DLD1 (cell line): Measurements from ENCODE around the gene SERPINE1.

Experiments
- in situ Hi-C: cut with HindIII; loops from 2 replicates; pipeline ENCODE4 v1.10.0; 2017; ENCODE audit warnings: low sequenced_read_pairs

Gene SERPINE1

DNA sequence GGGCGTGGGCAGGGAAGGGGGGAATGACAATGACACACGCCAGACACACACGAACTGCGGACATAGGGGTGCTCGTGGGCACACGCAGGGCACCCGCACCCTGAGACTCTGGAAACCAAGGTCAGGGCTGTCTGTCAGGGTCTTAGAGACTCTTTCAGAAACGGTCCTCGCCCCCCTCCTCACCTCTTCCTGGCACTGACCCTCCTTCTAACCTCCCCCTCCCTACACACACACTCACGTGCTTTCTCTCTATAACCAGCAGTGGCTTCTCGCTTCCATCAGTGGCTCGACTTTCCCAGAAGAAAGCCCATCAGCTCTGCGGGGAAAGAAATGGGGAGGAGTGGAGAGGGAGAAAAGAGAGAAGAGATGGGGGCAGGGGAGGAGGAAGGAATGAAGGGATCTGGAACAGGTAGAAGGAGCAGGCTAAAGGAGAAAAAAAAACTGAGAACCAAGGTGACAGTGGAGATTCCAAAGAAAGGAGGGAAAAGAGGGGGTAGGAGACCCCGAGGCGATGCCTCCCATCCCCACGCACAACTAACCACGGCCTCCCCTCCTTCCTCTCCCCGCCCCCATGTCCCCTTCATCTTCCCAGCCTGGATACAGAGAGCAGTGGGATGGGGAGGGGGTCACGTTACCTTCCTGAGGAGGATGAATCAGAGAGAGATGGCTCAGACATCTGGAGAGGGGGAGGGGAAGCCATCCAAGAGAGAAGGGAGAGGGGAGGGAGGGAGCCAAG lies 40.2 kb downstream of the SERPINE1 start:
- in situ Hi-C loops = no loop called here

DNA sequence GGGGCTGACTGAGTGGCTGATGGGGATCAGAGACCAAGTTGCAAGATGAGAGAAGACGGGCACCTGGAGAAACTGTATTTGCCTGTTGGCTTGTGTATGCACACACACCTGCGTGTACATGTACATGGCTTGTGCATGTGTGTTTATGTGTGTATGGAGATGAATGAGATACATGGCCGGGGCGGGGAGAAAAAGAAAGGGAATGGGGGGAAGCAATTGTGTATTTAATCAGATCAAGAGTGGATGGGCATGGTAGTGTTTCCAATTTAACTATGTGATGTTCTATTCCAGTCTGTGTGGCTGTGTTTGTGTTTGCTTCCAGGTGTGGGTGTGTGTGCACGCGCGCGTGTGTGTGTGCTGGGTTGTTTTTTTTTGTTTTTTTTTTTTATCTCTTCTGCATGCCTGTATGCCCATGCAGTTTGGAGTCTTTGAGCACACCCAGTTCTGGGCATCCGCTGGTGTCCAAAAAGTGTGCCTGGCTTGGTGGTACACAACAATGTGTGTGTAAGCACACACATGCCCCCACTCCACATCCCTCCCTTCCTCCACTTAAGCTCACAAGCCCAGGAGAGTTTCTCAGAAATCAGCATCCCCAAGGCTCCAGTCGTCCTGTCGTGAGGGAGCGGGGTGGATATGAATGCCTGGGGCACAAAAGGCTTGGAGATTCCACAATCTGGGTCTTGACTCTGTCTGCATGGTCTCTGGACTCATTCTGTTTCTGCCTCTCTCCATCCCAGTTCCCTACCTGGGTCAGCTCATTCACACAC lies 40.9 kb downstream of the SERPINE1 start:
- in situ Hi-C loops = no loop called here

DNA sequence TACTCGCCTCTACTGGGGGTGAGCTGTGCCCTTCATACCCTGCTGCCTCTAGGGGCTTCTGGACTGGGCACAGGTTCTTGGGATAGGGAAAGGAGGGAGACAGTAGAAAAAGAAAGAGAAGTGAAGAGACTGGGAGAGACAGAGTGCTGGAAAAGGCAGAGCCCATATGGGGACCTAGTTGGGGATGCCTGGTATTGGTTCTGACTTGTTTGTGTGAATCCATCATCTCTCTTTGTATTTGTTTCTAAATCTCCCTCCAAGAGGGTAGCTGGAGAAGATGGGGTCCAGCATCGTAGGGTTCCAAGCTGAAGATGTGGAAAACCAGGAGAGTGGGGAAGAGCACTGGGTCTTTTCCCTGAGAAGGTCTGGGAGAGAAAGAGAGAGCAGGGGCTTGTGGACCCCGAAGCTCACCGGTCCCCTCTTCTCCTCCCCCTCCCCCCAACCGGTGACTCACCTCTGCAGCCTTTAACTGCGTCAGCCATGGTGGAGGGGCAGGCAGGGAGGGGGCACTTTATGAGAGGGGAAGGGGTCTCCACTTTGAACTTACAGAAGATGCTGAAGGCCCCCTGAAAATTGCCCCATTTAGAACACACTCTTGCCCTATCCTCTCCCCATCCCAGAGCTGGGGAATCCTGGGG lies 41.6 kb downstream of the SERPINE1 start:
- in situ Hi-C loops = no loop called here

DNA sequence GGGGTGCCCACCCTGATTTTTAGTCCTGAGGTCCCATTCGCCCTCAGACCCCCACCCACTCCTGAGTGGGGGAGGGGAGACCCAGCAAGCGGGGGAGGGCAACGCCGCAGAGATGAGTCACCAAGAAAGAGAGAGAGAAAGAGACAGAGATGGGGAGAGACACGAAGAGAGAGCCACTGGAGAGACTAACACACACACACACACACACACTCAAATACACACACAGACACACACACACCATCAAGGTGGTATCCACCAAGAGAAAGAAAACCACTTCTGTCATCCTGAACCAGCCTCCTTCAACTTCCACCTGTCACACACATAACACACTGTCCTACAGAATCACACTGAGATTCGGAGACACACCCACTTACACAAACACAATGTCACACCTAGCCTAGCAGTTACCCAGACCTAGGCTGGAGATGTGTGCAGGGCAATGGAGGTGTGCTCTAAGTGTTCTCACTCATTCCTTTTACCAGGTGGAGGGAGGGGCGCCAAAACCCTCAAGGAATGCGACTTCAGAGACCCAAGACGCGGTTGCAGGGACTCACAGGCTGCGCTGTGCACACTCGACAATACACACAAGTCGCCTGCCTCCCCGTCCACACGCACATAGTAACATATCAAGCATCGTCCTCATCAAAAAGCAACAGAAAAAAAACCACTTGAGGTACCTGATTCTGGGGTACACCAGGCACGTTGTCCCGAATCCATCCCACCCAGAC lies 42.4 kb downstream of the SERPINE1 start:
- in situ Hi-C loops = no loop called here

DNA sequence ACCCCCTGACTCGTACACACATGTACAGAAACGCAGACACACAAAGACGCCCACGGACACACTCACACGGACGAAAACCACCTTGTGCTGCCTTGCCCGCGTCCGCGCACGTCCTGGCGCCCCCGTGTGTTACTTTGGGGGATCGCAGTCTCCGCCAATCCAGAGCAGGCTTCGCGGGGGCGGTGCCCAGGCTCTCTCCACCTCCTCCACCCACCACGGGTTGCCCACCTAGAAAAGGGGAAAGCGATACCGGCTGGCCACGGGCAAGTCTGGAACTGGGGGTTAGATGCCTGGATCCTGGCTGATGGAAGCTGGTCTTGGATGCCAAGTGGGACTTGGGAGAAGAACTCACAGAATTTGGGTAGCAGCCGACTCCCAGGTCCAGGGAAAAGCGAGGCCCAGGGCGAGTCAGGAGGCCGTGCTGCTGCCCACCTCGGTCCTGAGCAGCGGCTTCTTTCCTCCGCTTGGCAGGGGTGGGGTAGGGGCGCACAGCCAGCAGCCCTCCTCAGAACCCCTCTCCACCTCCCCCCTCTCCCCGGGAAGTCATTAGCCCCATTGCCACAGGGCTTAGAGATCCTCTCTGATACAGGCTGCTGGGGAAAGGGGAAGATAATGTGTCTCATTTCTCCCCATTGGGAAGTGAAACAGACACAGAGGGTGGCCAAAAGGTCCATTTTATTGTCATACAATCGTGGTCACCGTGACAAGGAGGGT lies 43.1 kb downstream of the SERPINE1 start:
- in situ Hi-C loops = no loop called here

DNA sequence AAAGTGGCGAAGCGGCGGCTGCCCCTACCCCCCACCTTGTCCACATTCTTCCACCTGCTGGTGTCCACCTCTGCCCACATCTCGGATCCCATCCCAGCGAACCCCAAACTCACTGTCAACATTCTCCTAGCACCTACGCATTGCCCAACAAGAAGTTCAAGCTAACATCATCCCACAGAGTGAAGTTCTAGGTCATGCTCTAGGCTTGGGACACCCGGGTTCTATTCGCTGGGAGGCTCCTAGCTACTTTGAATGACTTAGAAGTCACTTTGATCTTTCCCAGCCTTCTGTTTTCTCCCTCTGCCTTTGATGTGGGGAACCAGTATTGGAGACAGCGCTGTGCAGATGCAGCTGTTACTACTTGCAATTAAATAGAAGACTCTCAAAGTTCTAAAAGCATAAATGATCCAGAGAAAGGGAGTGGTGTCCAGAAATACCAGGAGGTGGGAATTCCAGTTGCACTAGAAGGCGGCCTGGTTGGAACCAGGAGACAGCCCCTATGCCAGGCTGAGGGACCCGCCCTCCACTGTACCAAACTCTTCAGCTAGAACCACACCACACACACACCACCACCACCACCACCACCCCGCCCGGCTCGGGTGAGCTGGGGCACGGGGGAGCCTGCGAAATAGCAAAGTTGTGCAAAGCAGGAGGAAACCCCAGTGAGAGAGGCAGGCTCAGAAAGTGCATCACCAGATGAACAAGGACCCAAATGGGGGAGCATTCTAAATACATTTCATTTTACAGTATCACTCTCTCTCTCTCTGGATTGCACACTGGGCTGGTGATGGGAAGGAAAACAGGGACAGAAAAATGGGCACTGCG lies 43.9 kb downstream of the SERPINE1 start:
- in situ Hi-C loops = no loop called here

DNA sequence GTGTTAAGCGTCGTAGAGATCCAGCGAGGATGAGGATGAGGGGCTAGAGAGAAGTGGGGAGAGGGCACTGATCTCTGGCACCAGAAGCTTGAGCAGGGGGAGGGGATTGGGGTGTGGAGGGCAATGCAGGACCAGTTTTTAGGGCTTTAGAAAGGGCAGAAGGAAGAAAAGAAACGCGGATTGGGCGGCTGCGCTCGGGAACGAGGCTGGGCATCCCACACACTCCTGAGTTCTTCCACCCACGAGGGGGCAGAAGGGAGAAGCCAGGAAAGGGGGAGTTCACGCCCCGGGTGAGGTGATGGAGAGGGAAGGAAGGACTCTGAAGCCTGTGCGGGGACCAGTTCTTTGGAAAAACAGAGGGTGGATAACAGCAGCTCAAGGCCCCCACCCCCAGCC lies 44.5 kb downstream of the SERPINE1 start:
- in situ Hi-C loops = no loop called here

DNA sequence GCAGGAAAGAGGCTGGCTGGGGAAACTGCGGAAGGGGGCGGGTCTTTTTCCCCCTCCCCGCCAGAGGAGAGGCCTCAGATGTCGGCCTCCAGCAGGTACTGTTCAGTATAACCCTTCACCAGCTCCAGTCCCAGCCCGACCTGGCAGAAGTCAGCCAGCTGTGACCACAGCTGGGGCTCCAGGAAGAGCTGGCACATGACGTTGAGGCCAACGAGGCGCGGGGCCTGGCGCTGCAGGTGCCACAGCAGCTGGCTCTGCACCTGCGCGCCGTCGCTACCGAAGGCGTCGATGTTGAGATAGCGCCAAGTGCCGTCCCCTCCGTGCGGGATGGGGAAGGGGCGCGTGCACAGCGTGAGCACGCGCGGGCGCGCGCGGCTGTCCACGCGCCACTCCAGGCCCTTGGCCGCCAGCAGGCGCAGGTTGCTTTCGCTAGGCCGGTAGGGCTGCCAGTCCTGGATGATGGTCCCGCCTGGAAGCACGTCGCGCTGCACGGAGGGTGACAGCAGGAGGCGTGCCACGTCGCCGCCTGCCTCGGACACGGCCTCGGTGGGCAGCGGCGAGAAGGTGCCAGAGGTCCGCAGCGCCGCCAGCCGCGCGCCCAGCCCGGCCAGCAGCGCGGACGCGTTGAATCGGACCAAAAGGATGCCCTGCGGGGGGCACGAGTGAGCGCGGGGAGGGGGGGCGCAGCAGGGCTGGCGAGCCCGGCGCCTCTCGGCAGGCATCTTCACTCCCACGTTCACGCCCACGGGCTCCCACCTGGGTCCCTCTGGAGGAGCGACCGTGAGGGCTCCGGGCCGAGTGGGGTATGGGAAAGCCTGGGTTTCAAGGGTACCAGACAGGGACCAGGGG lies 45.3 kb downstream of the SERPINE1 start:
- in situ Hi-C loops = no loop called here

DNA sequence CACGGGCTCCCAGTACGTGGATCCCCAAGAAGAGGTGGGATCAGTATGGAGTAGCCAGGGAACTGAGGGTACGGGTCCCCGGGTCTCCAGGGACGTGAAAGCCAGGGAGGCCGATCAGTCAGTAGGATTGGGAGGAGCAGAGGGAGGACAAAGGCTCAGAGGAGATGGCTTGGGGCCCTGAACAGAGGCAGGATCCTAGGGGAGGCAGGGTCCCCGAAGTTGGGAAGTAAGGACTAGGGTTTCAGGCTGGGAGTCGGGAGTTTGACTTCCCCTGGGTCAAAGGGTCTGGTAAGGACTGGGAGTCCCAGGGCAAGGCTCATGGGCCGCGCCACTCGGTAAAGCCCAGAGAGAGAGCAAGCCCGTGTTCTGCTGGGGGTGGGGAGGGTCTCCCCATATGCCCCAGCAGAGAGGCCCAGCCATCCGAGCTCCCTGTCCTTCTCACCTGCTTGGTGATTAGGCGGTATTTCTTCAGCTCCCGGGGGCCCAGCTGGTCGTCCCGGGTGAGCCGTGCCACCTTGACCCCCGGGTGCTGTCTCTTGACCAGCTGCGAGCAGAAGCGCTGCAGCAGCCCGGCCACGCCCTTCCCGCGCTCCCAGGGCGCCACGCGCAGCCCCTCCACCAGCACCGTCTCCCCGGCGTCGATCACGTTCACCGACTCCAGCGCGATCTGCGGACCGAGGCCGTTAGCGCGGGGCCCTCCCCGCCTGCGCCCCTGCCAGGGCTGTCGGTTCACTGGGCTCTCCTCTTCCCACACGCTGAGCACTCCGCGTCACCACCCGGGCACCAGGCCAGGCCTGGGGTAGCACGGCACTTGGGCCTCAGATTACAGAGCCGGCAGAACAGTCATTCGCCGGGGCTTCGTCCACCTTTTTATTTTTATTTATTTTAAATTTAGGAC lies 46.2 kb downstream of the SERPINE1 start:
- in situ Hi-C loops = no loop called here

DNA sequence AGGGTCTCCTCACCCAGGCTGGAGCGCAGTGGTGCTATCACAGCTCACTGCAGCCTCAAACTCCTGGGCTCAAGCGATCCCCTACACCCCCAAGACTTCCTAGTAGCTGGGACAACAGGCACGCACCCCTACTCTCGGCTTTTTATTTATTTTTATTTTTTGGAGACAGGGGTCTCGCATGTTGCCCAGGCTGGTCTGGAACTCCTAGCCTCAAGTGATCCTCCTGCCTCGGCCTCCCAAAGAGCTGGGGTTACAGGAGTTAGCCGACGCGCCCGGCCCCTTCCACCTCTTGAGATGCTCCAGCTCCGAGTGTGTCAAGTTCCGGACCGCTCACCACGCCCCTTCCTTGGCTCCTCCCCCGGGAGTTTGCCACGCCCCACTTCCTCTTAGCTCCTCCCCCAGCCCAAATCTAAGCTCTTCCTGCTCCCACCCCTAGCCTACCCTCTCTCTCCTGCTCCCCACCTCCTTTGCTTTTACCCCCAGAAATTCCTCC lies 46.9 kb downstream of the SERPINE1 start:
- in situ Hi-C loops = no loop called here

DNA sequence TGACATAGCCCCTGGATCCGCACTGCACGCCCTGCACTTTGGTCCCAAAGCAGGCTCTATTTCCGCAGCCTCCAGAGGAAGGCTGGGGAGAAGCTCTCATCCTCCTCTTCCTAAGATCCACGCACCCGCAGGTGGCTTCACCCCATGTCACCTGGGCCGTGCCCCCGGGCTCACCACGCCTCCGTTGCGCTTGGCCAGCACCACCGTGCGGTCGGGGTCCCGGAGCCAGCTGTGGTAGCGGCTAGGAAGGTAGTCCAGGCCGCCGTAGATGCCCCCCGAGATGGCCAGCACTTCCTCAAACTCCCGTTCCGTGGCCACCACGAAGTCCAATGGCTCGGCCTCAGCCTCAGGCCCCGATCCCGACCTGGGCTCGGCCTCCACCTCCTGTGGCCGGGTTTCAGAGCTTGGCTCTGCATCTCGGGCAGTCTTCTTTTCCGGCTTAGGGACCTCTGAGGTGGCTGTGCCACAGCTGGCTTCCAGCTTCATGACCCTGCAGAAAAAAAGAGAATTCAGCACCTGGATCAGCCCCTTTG lies 47.5 kb downstream of the SERPINE1 start:
- in situ Hi-C loops = no loop called here

DNA sequence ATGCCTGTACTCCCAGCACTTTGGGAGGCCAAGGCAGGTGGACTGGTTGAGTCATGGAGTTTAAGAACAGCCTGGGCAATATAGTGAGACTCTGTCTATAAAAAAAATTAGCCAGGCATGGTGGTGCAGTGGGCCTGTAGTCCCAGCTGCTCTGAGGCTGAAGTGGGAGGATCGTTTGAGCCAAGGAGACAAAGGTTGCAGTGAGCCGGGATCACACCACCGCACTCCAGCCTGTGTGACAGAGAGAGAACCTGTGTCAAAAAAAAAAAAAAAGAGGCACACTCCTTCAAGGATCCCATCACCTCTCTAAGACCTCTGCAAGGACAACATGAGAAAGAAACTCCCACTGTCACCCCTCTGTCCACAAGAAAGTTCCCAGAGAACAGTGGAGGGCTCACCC lies 48.8 kb downstream of the SERPINE1 start:
- in situ Hi-C loops = no loop called here

DNA sequence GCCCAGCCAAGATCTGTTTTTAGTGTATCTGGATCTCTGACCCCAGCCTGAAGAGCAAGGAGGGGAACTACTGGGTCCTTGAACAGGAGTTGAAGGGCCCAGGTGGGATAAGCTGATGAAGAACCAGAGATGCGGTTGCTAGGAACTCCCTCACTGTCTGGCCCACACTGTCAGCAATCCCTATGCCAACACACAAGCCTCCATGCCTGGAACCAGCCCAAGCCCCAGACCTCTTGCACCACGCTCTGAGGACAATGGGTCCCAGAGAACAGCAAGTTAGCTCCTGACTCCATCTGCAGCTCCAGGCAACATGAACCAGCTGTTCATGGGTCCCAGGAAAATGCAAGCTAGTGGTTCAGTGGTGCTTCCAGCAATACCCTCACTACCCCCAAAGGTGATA lies 50.7 kb downstream of the SERPINE1 start:
- in situ Hi-C loops = no loop called here

DNA sequence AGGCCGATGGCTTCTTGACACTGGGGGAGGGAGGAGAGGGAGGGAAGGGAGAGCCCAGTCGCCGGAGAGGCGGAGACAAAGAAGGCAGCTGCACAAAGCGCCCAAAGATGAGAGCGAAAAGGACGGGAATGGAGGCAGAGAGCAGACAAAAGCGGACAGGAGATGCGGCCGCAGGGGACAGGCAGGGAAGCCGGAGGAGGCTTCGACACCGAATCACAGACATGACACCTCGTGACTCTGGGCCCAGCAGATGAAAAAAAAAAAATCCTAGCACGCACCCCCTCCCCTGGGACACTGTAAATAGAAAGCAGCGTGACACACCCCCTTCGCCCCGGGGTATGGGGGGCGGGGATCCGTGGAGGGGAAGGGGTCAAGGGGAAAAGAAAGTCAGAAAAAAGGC lies 52.2 kb downstream of the SERPINE1 start:
- in situ Hi-C loops = no loop called here

DNA sequence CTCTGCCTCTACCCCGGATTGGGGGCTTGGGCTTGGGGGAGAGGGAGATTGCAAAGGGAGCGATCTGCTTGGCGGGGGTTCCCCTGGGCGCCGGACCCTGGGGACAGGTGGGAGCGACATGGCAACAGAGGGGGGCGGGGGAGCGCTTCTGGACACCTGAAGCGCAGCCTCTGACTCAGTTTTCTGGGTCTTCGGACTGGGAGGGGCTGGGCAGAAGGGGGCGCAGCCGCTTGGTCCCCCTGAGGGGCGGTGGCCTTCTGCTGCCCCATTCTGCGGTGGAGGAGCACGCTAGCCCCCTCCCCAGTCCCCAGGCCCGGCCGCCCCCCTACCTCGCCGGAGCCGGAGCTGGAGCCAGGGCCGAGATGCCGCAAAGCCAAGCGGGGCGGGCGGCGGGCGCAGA lies 52.8 kb downstream of the SERPINE1 start:
- in situ Hi-C loops = no loop called here

DNA sequence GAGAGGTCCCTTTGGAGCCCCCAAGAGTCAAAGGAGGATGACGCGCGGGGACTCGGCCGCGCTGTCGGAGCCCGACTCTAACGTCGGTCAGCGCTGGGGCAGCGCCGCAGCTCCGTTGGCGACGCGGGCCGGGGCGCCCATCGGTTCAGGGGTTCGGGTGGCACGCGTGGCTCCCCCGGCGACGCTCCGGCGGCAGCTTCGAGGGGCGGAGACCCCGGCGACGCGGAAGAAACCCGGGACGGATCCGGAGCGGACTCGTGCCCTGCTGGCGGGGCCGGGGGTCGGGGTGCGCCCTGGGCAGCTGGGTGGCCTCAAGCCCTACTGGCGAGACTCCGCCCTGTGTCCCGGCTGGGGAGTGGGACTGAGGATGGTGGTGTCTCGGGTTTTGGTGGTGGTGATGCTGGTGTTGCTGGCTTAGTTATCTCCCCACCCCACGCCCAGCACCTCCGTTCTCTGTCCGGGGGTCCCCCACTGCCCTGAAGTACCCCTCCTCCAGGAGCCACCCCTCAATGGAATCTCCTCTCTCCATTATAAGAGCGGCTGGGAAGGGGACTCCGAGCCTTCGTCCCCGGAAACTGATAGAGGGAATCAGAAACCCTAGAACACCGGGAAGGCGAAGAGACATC lies 53.3 kb downstream of the SERPINE1 start, which contains the start of gene NAT16:
Gene NAT16 (minus strand): TSS at position 164 of the 626 bp plus-strand sequence. CDS start 5,486 bp downstream, outside the sequence.
- in situ Hi-C loops = no loop called here
